Endothelial cell of umbilical vein (primary cell): ENCODE results near the gene TNRC6B. TPM values are rescaled to one million over a fixed set of nuclear protein-coding genes. Genes with fewer than 3 reads are reported as not detected.

ENCODE experiments used
- BruUV-seq: library from RNA; stranded (reverse); fragments of 400-500 nt; replicated peaks from 2 replicates; lab custom pipeline; 2021; lab: Mats Ljungman, UMichigan
- CTCF ChIA-PET: fragments of 300-600, 350-600 bp; sonication (Branson Sonifier 250); formaldehyde crosslinking; loops from one replicate; lab custom pipeline; 2021; ENCODE audit warnings: antibody characterized with exemption, inconsistent platforms; lab: Charles Lee
- POLR2A ChIA-PET: fragments of 300-600, 350-600 bp; sonication (Branson Sonifier 250); formaldehyde crosslinking; loops from one replicate; lab custom pipeline; 2021; ENCODE audit warnings: antibody characterized with exemption, inconsistent platforms; lab: Charles Lee
- DNase-seq: peaks from one replicate; pipeline ENCODE4 v3.0.0-alpha.2; 2011; ENCODE audit warnings: low read depth, low spot score
- FAIRE-seq: peaks from 2 replicates; lab custom pipeline; 2011; peaks lifted over from hg19 to GRCh38; lab: Jason Lieb, UNC
- H2AFZ ChIP-seq: 2 replicates; pipeline ENCODE4 v1.6.0; 2012; ENCODE audit warnings: low read depth, low read length, control low read depth, inconsistent platforms
- H3K27ac ChIP-seq: 2 replicates; pipeline ENCODE4 v1.5.1; 2011; ENCODE audit warnings: low read depth, mild to moderate bottlenecking, control low read depth, low read length, moderate library complexity; ENCODE audit not compliant: insufficient read depth
- H3K27me3 ChIP-seq, 2 experiments: 2 replicates each; pipeline versions ENCODE4 v1.6.0 to v1.6.1; 2011; ENCODE audit warnings: low read length in 2 of 2, mixed read lengths in 1 of 2; ENCODE audit not compliant: control insufficient read depth in 2 of 2, insufficient read depth in 2 of 2
- H3K36me3 ChIP-seq, 2 experiments: 2 replicates in 1 of 2; 3 replicates in 1 of 2; pipeline ENCODE4 v1.5.1; 2011; ENCODE audit warnings: low read length in 2 of 2, mild to moderate bottlenecking in 1 of 2, moderate library complexity in 1 of 2; ENCODE audit not compliant: control insufficient read depth in 2 of 2, insufficient read depth in 2 of 2; ENCODE audit errors: extremely low read depth in 1 of 2
- H3K4me1 ChIP-seq: 3 replicates; pipeline ENCODE4 v1.5.1; 2011; ENCODE audit warnings: mild to moderate bottlenecking, low read length; ENCODE audit not compliant: control insufficient read depth, insufficient read depth; ENCODE audit errors: extremely low read depth
- H3K4me2 ChIP-seq: 2 replicates; pipeline ENCODE4 v1.6.1; 2011; ENCODE audit warnings: low read length, control low read depth, mixed read lengths; ENCODE audit not compliant: insufficient read depth
- H3K4me3 ChIP-seq, 3 experiments: fragments of 200-600 bp in 1 of 3; sonication (generic), shearing (Covaris generic) in 1 of 3; replicated peaks in 1 of 3; 2 replicates each; pipeline ENCODE4 v1.5.1; 2011 to 2016; ENCODE audit warnings: control low read depth in 3 of 3, low read length in 3 of 3, mild to moderate bottlenecking in 2 of 3, inconsistent platforms in 1 of 3, low read depth in 1 of 3, moderate library complexity in 1 of 3; ENCODE audit not compliant: insufficient read depth in 1 of 3
- H3K79me2 ChIP-seq: 2 replicates; pipeline ENCODE4 v1.6.0; 2012; ENCODE audit warnings: low read length, inconsistent platforms; ENCODE audit not compliant: control insufficient read depth, insufficient read depth
- H3K9ac ChIP-seq: replicated peaks from 2 replicates; pipeline ENCODE3; 2011; ENCODE audit warnings: low read length, control low read depth; ENCODE audit not compliant: insufficient read depth; ENCODE audit errors: extremely low read depth
- H3K9me1 ChIP-seq: replicated peaks from 3 replicates; pipeline ENCODE4 v1.6.0; 2011; ENCODE audit warnings: mild to moderate bottlenecking, low read length; ENCODE audit not compliant: control insufficient read depth, insufficient read depth; ENCODE audit errors: extremely low read depth
- H3K9me3 ChIP-seq: replicated peaks from 2 replicates; pipeline ENCODE4 v1.5.1; 2012; ENCODE audit warnings: low read length, inconsistent platforms; ENCODE audit not compliant: control insufficient read depth, insufficient read depth
- H4K20me1 ChIP-seq: replicated peaks from 2 replicates; pipeline ENCODE3; 2011; ENCODE audit warnings: mild to moderate bottlenecking, low read length; ENCODE audit not compliant: control insufficient read depth, insufficient read depth; ENCODE audit errors: extremely low read depth
- EZH2 ChIP-seq: IDR thresholded peaks from 2 replicates; pipeline ENCODE4 v1.6.1; 2012; ENCODE audit warnings: borderline replicate concordance, low read depth, mild to moderate bottlenecking, moderate library complexity, low read length, inconsistent platforms; ENCODE audit not compliant: severe bottlenecking
- JUN ChIP-seq: IDR thresholded peaks from 2 replicates; pipeline ENCODE4 v1.6.1; 2011; ENCODE audit warnings: borderline replicate concordance, low read depth; ENCODE audit not compliant: insufficient read length, insufficient read depth
- POLR2AphosphoS5 ChIP-seq: IDR thresholded peaks from 2 replicates; pipeline ENCODE4 v1.6.1; 2012; ENCODE audit warnings: low read depth, mild to moderate bottlenecking, control low read depth, low read length, moderate library complexity; ENCODE audit not compliant: insufficient read depth
- dilution Hi-C: fragments of 300-500 bp; cut with MboI; formaldehyde crosslinking; loops from one replicate; pipeline ENCODE4 v1.15.0; 2019; ENCODE audit warnings: low sequenced_read_pairs; ENCODE audit not compliant: extremely low pct_ligation_motif_present
- intact Hi-C: fragments of 100-400 bp; cut with micrococcal nuclease; formaldehyde crosslinking; loops from one replicate; pipeline ENCODE4 v1.10.0; 2022
- polyA plus RNA-seq, 4 experiments: library from polyadenylated mRNA; depleted of rRNA in 3 of 4; stranded (reverse) in 3 of 4; unstranded in 1 of 4; fragments of >200 nt; gene quantifications; 2 replicates each; pipeline versions ENCODE4 v1.2.1 to v1.2.3, GENCODE V29; 2011 to 2012; ENCODE audit warnings: missing spikeins in 1 of 4
- total RNA-seq: library from RNA; stranded (reverse); gene quantifications from 2 replicates; pipeline ENCODE4 v1.2.3, GENCODE V29; 2021
- TF ChIP-seq, protein P1 (sequence below), 2 donors: IDR thresholded peaks; 1 replicate in 1 of 2; 2 replicates in 1 of 2; pipeline ENCODE4 v1.5.1; 2011; ENCODE audit warnings: low read length in 2 of 2, mild to moderate bottlenecking in 2 of 2, moderate library complexity in 2 of 2, control low read depth in 1 of 2, inconsistent platforms in 1 of 2, low read depth in 1 of 2; ENCODE audit not compliant: insufficient read depth in 1 of 2; ENCODE audit errors: extremely low read depth in 1 of 2

Gene TNRC6B
- total and polyA plus RNA-seq, 2 donors (not counting 3 experiments of a cell fraction or from before 2014, with no cell fraction given): 10.6 to 37.2 TPM

DNA sequence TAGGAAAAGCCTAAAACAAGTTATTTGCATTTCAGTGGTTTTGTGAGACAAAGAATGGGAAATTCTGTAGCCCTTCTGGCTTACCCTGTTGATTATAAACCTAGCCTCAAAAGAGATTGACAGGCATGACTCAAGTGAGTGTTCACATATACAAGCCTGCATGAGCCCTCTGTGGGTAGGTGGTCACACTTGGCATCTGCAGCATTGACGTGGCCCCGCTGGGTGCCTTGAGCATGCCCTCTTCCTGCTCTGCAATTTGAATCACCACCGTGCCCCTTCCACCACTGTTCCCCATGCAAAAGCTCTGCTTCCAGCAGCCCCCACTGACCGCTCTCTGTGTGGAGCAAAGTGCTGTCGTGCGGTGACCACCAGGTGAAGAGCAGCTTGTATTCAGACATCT is 147.6 kb downstream of the TNRC6B start:
- peaks cover 19% of the 10 kb centered on the region for H3K4me1 ChIP-seq
- DNase-seq: no peak
- dilution Hi-C loops: no loop called here
- FAIRE-seq: no peak
- intact Hi-C loops: loop anchor here (5.0 kb wide), 1 partner anchor 148 kb away; the partner anchor contains the start of gene TNRC6B
- H3K9me3 ChIP-seq: no peaks in the 10 kb centered on the region
- ChIA-PET POLR2A (no interaction called here), CTCF (no interaction called here)
- H3K27ac ChIP-seq: no peak overlapping the region
- no peak overlapping the region for H3K4me3 ChIP-seq
- H3K79me2 ChIP-seq: no peaks in the 10 kb centered on the region
- no peak overlapping the region for H3K9ac ChIP-seq
- H4K20me1 ChIP-seq: no peaks in the 10 kb centered on the region
- H2AFZ ChIP-seq: no peak overlapping the region
- no TSS peak for BruUV-seq
- peaks cover 14 to 15% of the 10 kb centered on the region in 2 experiments for H3K36me3 ChIP-seq
- H3K27me3 ChIP-seq: no peaks in the 10 kb centered on the region
- no peaks in the 10 kb centered on the region for H3K9me1 ChIP-seq
- TF ChIP-seq POLR2AphosphoS5 (no peak), EZH2 (no peak), JUN (no peak)
- TF ChIP-seq, protein P1, sequence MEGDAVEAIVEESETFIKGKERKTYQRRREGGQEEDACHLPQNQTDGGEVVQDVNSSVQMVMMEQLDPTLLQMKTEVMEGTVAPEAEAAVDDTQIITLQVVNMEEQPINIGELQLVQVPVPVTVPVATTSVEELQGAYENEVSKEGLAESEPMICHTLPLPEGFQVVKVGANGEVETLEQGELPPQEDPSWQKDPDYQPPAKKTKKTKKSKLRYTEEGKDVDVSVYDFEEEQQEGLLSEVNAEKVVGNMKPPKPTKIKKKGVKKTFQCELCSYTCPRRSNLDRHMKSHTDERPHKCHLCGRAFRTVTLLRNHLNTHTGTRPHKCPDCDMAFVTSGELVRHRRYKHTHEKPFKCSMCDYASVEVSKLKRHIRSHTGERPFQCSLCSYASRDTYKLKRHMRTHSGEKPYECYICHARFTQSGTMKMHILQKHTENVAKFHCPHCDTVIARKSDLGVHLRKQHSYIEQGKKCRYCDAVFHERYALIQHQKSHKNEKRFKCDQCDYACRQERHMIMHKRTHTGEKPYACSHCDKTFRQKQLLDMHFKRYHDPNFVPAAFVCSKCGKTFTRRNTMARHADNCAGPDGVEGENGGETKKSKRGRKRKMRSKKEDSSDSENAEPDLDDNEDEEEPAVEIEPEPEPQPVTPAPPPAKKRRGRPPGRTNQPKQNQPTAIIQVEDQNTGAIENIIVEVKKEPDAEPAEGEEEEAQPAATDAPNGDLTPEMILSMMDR (IDR thresholded peaks at IDR 0.05; ENCODE audit: extremely low read depth in 1 of 2, insufficient read depth in 1 of 2, low read depth in 1 of 2, low read length in 2 of 2): no peak
- no peak overlapping the region for H3K4me2 ChIP-seq
